Keratinocyte (primary cell): ENCODE measurements around the gene CPEB3. TPM values are rescaled to one million over a fixed set of nuclear protein-coding genes. Genes with fewer than 3 reads are reported as not detected.

Source experiments
- DNase-seq: peaks from one replicate; pipeline ENCODE4 v3.0.0-alpha.2; 2011; ENCODE audit warnings: low read depth, missing footprints, low spot score
- FAIRE-seq: peaks from 2 replicates; lab custom pipeline; 2011; peaks lifted over from hg19 to GRCh38; lab: Jason Lieb, UNC
- H2AFZ ChIP-seq: 2 replicates; pipeline ENCODE4 v1.6.0; 2012; ENCODE audit warnings: low read length, control low read depth, inconsistent platforms; ENCODE audit not compliant: control insufficient read depth
- H3K27ac ChIP-seq: 2 replicates; pipeline ENCODE4 v1.5.1; 2011; ENCODE audit warnings: low read length; ENCODE audit not compliant: control insufficient read depth, insufficient read depth
- H3K27me3 ChIP-seq: 3 replicates; pipeline ENCODE4 v1.6.0; 2011; ENCODE audit warnings: low read length; ENCODE audit not compliant: control insufficient read depth, insufficient read depth; ENCODE audit errors: extremely low read depth
- H3K36me3 ChIP-seq, 2 experiments: 2 replicates in 1 of 2; 3 replicates in 1 of 2; pipeline ENCODE4 v1.5.1; 2011; ENCODE audit warnings: low read length in 2 of 2, mild to moderate bottlenecking in 1 of 2; ENCODE audit not compliant: control insufficient read depth in 2 of 2, insufficient read depth in 2 of 2; ENCODE audit errors: extremely low read depth in 1 of 2
- H3K4me1 ChIP-seq: 3 replicates; pipeline ENCODE4 v1.5.1; 2011; ENCODE audit warnings: low read length; ENCODE audit not compliant: control insufficient read depth, insufficient read depth; ENCODE audit errors: extremely low read depth
- H3K4me2 ChIP-seq: 3 replicates; pipeline ENCODE4 v1.6.0; 2011; ENCODE audit warnings: low read depth, low read length; ENCODE audit not compliant: control insufficient read depth, insufficient read depth; ENCODE audit errors: extremely low read depth
- H3K4me3 ChIP-seq, 3 experiments: fragments of 200-600 bp in 1 of 3; sonication (generic) in 1 of 3; 2 replicates in 2 of 3; 3 replicates in 1 of 3; pipeline ENCODE4 v1.5.1; 2011 to 2016; ENCODE audit warnings: low read length in 3 of 3, mild to moderate bottlenecking in 3 of 3, control low read depth in 2 of 3, inconsistent platforms in 1 of 3, low read depth in 1 of 3, mixed read lengths in 1 of 3, mixed run types in 1 of 3, moderate library complexity in 1 of 3; ENCODE audit not compliant: control insufficient read depth in 2 of 3, insufficient read depth in 2 of 3; ENCODE audit errors: extremely low read depth in 1 of 3
- H3K79me2 ChIP-seq: 2 replicates; pipeline ENCODE4 v1.6.0; 2012; ENCODE audit warnings: low read length; ENCODE audit not compliant: control insufficient read depth, insufficient read depth
- H3K9ac ChIP-seq: 3 replicates; pipeline ENCODE4 v1.6.0; 2011; ENCODE audit warnings: low read length; ENCODE audit not compliant: control insufficient read depth, insufficient read depth; ENCODE audit errors: extremely low read depth
- H3K9me1 ChIP-seq: 3 replicates; pipeline ENCODE4 v1.6.0; 2011; ENCODE audit warnings: low read length; ENCODE audit not compliant: control insufficient read depth, insufficient read depth; ENCODE audit errors: extremely low read depth
- H3K9me3 ChIP-seq: 2 replicates; pipeline ENCODE4 v1.5.1; 2012; ENCODE audit warnings: low read depth, low read length; ENCODE audit not compliant: control insufficient read depth
- H4K20me1 ChIP-seq: 3 replicates; pipeline ENCODE4 v1.6.0; 2011; ENCODE audit warnings: low read length; ENCODE audit not compliant: control insufficient read depth, insufficient read depth; ENCODE audit errors: extremely low read depth
- EZH2 ChIP-seq: IDR thresholded peaks from one replicate; pipeline ENCODE4 v1.6.1; 2012; ENCODE audit warnings: inconsistent platforms, mild to moderate bottlenecking, low read length, moderate library complexity
- dilution Hi-C: fragments of 300-500 bp; cut with MboI; formaldehyde crosslinking; loops from one replicate; pipeline ENCODE4 v1.7.0; 2020; ENCODE audit warnings: low sequenced_read_pairs; ENCODE audit not compliant: extremely low pct_ligation_motif_present
- polyA plus RNA-seq, 5 experiments: library from polyadenylated mRNA; depleted of rRNA in 3 of 5; stranded (reverse) in 3 of 5; stranded (forward) in 1 of 5; unstranded in 1 of 5; fragments of >200 nt; gene quantifications; 1 replicate in 1 of 5; 2 replicates in 3 of 5; 3 replicates in 1 of 5; pipeline versions ENCODE4 v1.2.1 to v1.2.3, GENCODE V29; 2011 to 2012; ENCODE audit warnings: missing spikeins in 2 of 5, low read depth in 1 of 5, low replicate concordance in 1 of 5
- TF ChIP-seq, protein P1 (sequence below), 3 experiments: IDR thresholded peaks in 1 of 3; conservative IDR thresholded peaks in 1 of 3; optimal IDR thresholded peaks in 1 of 3; 2 replicates in 2 of 3; 3 replicates in 1 of 3; pipeline versions ENCODE3 to v1.5.1; 2011; ENCODE audit warnings: low read length in 3 of 3, mild to moderate bottlenecking in 3 of 3, moderate library complexity in 2 of 3, control low read depth in 1 of 3, inconsistent platforms in 1 of 3; ENCODE audit not compliant: insufficient read depth in 2 of 3; ENCODE audit errors: extremely low read depth in 1 of 3

CPEB3 gene
- polyA plus RNA-seq, 1 donor (not counting 4 experiments of a cell fraction or from before 2014, with no cell fraction given): 0.47 TPM

DNA sequence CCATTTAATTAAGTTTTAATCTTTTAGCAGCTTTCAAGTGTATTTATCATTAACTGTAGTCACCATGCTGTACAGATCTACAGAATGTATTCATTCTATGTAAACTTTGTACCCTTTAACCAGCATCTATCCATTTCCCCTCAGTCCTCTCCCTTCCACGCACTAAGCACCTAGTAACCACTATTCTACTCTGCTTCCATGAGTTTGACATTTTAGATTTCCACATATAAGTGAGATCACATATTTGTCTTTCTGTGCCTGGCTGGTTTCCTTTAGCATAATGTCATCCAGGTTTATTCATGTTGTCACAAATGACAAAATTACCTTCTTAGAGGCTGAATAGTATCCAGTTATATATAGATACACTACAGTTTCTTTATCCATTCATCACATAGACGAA lies 287.6 kb downstream of the CPEB3 start:
- H3K9ac ChIP-seq: no peak overlapping the region
- H3K9me1 ChIP-seq: no peaks in the 10 kb centered on the region
- TF ChIP-seq, protein P1, sequence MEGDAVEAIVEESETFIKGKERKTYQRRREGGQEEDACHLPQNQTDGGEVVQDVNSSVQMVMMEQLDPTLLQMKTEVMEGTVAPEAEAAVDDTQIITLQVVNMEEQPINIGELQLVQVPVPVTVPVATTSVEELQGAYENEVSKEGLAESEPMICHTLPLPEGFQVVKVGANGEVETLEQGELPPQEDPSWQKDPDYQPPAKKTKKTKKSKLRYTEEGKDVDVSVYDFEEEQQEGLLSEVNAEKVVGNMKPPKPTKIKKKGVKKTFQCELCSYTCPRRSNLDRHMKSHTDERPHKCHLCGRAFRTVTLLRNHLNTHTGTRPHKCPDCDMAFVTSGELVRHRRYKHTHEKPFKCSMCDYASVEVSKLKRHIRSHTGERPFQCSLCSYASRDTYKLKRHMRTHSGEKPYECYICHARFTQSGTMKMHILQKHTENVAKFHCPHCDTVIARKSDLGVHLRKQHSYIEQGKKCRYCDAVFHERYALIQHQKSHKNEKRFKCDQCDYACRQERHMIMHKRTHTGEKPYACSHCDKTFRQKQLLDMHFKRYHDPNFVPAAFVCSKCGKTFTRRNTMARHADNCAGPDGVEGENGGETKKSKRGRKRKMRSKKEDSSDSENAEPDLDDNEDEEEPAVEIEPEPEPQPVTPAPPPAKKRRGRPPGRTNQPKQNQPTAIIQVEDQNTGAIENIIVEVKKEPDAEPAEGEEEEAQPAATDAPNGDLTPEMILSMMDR (optimal IDR thresholded peaks at IDR 0.05 in 1 of 3, IDR thresholded peaks at IDR 0.05 in 1 of 3, conservative IDR thresholded peaks at IDR 0.05 in 1 of 3; ENCODE audit: extremely low read depth in 1 of 3, insufficient read depth in 2 of 3, low read length in 3 of 3): no peak
- TF ChIP-seq EZH2: no peak
- FAIRE-seq (peak; percentile 9), DNase-seq (no peak)
- dilution Hi-C loops: no loop called here
- no peak overlapping the region for H2AFZ ChIP-seq
- no peak overlapping the region for H3K4me3 ChIP-seq
- no peaks in the 10 kb centered on the region for H3K79me2 ChIP-seq
- no peaks in the 10 kb centered on the region for H4K20me1 ChIP-seq
- peaks cover 3 to 9% of the 10 kb centered on the region in 2 experiments for H3K36me3 ChIP-seq
- no peaks in the 10 kb centered on the region for H3K4me1 ChIP-seq
- H3K9me3 ChIP-seq: no peaks in the 10 kb centered on the region
- no peak overlapping the region for H3K4me2 ChIP-seq
- no peaks in the 10 kb centered on the region for H3K27me3 ChIP-seq
- no peak overlapping the region for H3K27ac ChIP-seq

DNA sequence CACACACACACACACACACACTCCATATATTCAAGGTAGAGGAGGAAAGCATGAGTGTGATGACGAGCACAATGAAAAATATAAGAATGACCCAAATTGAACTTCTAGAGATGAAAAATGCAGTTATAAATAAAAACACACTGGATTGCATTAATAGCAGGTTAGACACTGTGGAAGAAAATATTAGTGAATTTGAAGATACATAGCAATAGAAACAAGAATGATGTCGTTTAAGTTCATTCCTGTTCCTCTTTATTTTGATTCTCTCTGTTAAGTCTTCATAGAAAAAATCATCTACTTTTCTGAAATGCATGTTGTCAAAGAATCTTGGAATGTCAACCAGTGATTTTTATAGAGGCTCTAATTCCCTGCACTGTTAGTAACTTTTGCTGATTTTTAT lies 288.9 kb downstream of the CPEB3 start:
- Histone ChIP-seq H3K4me3 (no peak overlapping the region), H3K4me2 (no peak overlapping the region), H3K9me3 (no peaks in the 10 kb centered on the region), H3K4me1 (no peaks in the 10 kb centered on the region), H2AFZ (no peak overlapping the region), H3K36me3 (peaks cover 8 to 10% of the 10 kb centered on the region in 2 experiments), H3K79me2 (no peaks in the 10 kb centered on the region), H3K27ac (no peak overlapping the region), H3K27me3 (no peaks in the 10 kb centered on the region), H3K9me1 (no peaks in the 10 kb centered on the region), H3K9ac (no peak overlapping the region), H4K20me1 (no peaks in the 10 kb centered on the region)
- FAIRE-seq: no peak
- DNase-seq: no peak
- dilution Hi-C loops: no loop called here
- TF ChIP-seq EZH2: no peak

DNA sequence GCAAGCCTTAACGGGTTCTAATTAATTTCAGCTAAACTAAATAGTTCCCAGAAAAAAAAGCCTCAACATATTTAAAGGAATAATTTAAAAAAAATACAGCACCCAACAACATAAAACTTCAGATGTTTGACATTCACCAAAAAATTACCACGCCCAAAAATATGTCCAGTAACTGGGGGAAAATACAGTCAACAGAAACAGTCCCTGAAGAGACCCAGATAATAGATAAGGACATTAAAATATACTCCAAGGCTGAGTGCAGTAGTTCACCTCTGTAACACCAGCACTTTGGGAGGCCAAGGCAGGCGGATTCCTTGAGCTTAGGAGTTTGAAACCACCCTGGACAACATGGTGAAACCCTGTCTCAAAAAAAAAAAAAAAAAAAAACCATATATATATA lies 289.3 kb downstream of the CPEB3 start:
- no peaks in the 10 kb centered on the region for H3K9me1 ChIP-seq
- H3K4me2 ChIP-seq: no peak overlapping the region
- TF ChIP-seq, protein P1 (optimal IDR thresholded peaks at IDR 0.05 in 1 of 3, IDR thresholded peaks at IDR 0.05 in 1 of 3, conservative IDR thresholded peaks at IDR 0.05 in 1 of 3; ENCODE audit: extremely low read depth in 1 of 3, insufficient read depth in 2 of 3, low read length in 3 of 3): no peak
- TF ChIP-seq EZH2: no peak
- no peaks in the 10 kb centered on the region for H3K27me3 ChIP-seq
- DNase-seq (no peak), FAIRE-seq (no peak)
- H3K4me1 ChIP-seq: no peaks in the 10 kb centered on the region
- no peak overlapping the region for H3K4me3 ChIP-seq
- no peak overlapping the region for H2AFZ ChIP-seq
- no peaks in the 10 kb centered on the region for H4K20me1 ChIP-seq
- no peak overlapping the region for H3K27ac ChIP-seq
- dilution Hi-C loops: no loop called here
- H3K79me2 ChIP-seq: no peaks in the 10 kb centered on the region
- no peak overlapping the region for H3K9ac ChIP-seq
- H3K9me3 ChIP-seq: no peaks in the 10 kb centered on the region
- H3K36me3 ChIP-seq: peaks cover 8 to 10% of the 10 kb centered on the region in 2 experiments
